T47D (cell line): Measurements from ENCODE around the gene CST2.
"Not testable (repeated sequence)": the region's sequence is repeated elsewhere in the genome, so short reads cannot be mapped to it uniquely, and the experiment has no call there.

Source experiments
- DNase-seq, 2 experiments: peaks; one replicate each; pipeline versions ENCODE4 v3.0.0 to v3.0.0-alpha.2; 2011 to 2012; ENCODE audit warnings: low read depth in 1 of 2, low spot score in 1 of 2
- JUND ChIP-seq: IDR thresholded peaks from 2 replicates; pipeline ENCODE4 v1.6.1; 2012; ENCODE audit warnings: low read depth
- in situ Hi-C: cut with HindIII; loops from 2 replicates; pipeline ENCODE4 v1.10.0; 2016; ENCODE audit warnings: low sequenced_read_pairs, low pct_unique_long_range_greater_than_20kb

Gene CST2

GRCh38 chr20:23794065-23794464 lies 32.5 kb downstream of the CST2 start:
- DNase-seq = no peak
- in situ Hi-C loops = no loop called here
- no peak for TF ChIP-seq JUND

DNA sequence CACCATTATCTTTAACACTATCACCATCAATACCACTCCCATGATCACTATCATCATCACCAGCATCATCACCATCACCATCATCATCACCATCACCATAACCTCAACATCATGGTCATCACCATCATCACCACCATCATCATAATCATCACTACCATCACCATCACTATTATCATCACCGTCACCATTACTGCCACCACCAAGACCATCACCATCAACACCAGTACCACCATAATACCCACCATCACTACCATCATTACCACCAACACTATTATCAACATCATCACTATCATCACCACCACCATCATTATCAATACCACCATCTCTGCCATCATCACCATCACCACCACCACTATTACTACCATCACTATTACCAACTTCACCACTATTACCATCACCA lies 43.1 kb downstream of the CST2 start:
- in situ Hi-C loops = no loop called here
- TF ChIP-seq JUND = no peak
- no peak for DNase-seq

DNA sequence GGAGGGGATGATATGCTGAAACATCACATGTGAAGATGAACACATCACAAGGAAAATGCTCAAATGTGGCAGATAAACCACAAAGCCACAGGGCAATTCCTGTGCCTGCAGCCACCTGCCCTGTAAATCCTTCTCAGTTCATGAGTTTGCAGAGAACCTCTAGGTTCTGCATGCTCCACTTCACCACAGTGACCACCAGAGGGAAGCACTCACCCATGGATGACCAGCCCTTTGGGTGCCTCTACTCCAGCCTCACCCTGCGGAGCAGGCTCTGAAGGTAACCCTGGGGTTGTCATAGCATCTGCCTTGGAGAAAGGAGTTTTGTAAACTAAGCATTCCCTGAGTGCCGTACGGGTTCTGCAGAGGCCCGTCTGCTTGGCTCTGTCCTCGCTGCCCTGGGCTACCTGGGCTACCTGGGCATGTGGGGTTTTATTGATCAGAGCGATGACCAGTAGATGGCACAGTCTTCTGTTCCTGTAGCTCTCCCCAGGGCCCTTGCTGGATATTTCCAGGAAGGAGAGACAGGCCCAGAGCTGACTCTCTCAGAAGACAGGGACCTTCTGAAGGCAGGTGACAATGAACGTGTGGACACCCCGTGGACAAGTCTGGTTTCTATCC lies 44.1 kb downstream of the CST2 start:
- TF ChIP-seq JUND = no peak
- in situ Hi-C loops = no loop called here
- peak; percentile 24 to 69 for DNase-seq

- in situ Hi-C loops, DNase-seq: not testable (repeated sequence)
Observed at GRCh38 chr20:23778676-23779075, 47.9 kb downstream of the CST2 start.

DNA sequence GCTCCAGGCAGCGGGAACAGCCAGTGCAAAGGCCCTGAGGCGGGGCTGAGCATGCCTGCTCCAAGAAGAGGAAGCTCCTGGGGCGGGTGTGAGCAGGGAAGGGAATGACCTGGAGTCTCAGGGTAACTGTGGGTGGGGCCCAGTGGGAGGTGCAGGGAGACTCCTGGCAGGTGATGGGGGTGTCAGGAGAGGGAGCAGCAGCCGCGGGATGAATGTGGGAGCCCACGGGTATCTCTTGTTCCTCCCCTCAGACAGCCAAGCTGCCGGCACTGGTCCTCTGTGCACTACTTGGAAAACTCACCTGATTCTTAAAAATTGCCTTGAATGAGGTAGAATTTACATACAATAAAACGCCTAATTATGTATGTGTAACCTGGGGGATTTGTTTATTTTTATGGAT lies 49.1 kb downstream of the CST2 start:
- DNase-seq, in situ Hi-C loops: not testable (repeated sequence)

GRCh38 chr20:23776067-23776771 lies 50.3 kb downstream of the CST2 start:
- no peak for DNase-seq
- in situ Hi-C loops = no loop called here
- TF ChIP-seq JUND = no peak

GRCh38 chr20:23774081-23774480 lies 52.4 kb downstream of the CST2 start:
- no peak for TF ChIP-seq JUND
- in situ Hi-C loops = no loop called here
- no peak for DNase-seq
